NCI-H460 (cell line): Measurements from ENCODE around the gene NPM1. TPM values are rescaled to one million over a fixed set of nuclear protein-coding genes. Genes with fewer than 3 reads are reported as not detected.
"Not testable (repeated sequence)": the region's sequence is repeated elsewhere in the genome, so short reads cannot be mapped to it uniquely, and the experiment has no call there.

Experiments used
- DNase-seq: peaks from one replicate; pipeline ENCODE4 v3.0.0-alpha.2; 2016; ENCODE audit warnings: low read depth; ENCODE audit errors: extremely low read depth
- total RNA-seq: library from RNA; depleted of rRNA; stranded (reverse); fragments of >200 nt; shearing (Covaris generic); gene quantifications from 2 replicates; pipeline ENCODE4 v1.2.3, GENCODE V29; 2014

NPM1 gene
- total RNA-seq, 1 experiment from 2014 or later: 3,204 TPM

DNA sequence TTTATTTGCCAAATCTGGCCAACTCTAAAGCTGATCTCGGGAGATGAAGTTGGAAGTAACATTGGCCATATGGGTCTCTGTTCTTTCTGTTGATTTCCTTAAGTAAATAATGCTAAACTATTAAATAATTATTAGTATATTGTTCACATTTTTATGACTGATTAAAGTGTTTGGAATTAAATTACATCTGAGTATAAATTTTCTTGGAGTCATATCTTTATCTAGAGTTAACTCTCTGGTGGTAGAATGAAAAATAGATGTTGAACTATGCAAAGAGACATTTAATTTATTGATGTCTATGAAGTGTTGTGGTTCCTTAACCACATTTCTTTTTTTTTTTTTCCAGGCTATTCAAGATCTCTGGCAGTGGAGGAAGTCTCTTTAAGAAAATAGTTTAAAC is 22.5 kb downstream of the NPM1 start:
- DNase-seq: no peak

- DNase-seq: no peak
Measured at GRCh38 chr5:171412186-171412585, 24.5 kb downstream of the NPM1 start.

GRCh38 chr5:171413153-171413910 is 25.7 kb downstream of the NPM1 start:
- DNase-seq: no peak

DNA sequence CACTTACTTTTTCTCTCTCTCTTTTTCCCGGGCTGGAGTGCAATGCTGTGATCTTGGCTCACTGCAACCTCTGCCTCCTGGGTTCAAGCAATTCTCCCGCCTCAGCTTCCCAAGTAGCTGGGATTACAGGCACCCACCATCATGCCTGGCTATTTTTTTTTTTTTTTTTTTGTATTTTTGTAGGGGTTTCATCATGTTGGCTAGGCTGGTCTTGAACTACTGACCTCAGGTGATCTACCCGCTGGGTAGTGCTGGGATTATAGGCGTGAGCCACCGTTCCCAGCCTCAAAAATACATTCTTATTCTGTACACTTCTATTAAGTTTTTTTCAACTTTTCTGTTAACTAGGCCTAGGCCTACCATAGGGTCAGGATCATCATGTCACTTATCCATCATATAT is 26.3 kb downstream of the NPM1 start:
- not testable (repeated sequence) for DNase-seq

GRCh38 chr5:171415115-171415730 is 27.6 kb downstream of the NPM1 start:
- no peak for DNase-seq

- no peak for DNase-seq
Measured at GRCh38 chr5:171416160-171417049, 28.8 kb downstream of the NPM1 start.

DNA sequence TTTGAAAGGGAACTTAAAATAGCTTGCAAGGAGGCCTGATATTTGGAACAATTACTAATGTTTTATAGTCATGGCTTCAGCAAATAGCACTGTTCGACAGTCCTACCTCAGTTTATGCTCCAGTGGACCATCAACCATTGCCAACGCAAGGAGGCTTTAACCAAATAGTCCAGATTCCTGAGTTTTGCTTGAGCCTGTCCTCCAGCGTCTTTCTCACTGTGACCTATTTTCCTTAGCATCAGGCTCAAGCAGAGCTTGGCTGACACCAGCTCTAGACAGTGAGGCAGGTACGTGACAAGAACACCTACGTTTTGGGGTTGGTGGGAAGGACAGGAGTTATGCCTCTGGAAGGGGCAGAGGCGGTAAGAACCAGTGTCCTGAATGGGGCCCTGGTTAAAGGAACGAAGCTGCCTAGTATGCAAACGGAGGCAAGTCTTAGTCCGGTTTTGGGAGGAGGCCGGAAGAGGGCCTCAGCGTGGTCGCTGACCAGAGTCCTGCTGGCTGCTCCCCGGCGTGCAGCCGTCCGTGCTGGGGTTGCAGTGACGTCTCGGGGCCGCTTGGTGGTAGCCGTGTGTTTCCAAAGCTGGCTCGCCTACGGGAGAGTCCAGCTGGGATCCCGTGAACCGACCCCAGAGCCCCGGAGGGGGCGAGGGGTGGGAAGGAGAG is 30.8 kb downstream of the NPM1 start:
- peak; percentile 76 for DNase-seq

- DNase-seq: no peak
Measured at GRCh38 chr5:171418982-171419687, 31.5 kb downstream of the NPM1 start, which contains the start of gene FGF18. Gene FGF18 (plus strand): TSS chr5:171419647. CDS start chr5:171420200, 553 bp downstream.

GRCh38 chr5:171419688-171420430 is 32.2 kb downstream of the NPM1 start:
- DNase-seq: no peak

DNA sequence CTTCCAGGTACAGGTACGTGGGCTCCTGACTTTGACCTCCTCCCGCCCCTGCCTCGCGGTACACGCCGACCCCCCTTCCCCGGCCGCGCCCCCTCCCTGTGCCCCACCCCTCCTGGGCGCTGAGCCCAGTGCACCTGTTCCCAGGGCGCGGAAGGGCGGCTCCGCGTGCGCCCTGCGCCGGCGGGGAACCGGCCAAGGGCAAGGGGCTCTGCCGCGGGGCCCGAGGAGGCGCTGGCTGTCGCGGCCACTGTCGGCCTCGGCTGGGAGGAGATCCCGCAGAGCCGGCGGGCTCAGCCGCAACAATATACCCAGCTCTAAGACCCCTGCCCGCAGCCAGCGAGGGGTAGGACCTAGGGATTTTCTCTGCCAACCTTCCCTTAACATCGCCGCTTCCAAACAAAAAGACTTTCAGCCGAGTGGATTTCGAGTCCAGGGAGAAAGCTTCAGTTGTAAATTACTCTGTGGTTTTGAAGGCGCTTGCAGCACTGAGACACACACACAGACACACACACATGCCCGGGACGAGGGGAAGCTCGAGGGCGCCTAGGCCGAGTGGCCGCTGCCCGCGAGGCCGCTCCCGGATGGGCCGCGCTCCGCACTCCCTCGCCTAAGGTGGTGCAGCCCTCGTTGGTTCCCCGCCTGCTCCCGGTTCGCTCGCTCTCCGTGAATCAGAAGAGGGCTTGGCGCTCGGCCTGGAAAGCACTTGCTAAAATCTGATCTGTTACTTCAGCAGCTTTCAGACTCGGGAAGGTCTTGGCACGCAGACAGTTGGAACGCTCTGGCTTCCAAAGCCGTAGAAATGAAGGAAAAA is 33.0 kb downstream of the NPM1 start:
- no peak for DNase-seq

GRCh38 chr5:171421331-171422262 is 33.9 kb downstream of the NPM1 start:
- DNase-seq: no peak

GRCh38 chr5:171422495-171422894 is 34.8 kb downstream of the NPM1 start:
- no peak for DNase-seq

DNA sequence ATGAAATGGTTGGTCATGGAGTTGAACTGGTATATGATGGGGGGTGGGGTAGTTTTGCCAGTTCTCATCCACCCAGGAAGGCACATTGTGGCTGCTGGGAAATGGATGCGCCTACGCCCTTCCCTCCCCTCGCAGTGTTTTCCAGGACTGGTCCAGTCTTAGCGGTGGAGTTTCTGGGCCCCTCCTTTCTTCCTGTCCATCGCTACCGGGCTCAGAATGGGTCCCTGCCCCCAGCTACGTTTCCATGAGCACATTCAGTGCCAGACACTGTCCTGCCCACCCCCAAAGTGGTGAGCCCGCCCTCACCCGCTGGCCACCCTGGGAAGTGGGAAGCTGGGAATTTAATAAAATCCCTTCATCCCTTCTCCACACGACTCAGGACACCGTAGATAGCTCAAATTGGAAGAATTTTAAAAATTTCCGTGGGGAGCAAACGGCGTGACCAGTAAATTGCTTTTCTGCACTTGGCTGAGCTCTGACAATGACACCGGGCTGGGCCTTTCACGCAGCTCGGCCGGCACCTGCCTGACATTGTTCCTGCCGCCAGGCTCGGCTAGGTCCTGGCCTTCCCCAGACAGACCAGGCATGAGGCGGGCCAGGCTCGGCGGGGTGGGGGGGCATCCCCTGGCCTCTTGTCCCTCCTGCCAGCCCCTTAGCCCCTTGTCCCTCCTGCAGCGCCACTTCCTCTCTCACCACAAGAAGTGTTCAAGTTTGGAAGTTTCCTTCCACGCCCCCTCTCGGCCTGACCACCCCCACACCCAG is 35.4 kb downstream of the NPM1 start:
- no peak for DNase-seq

- no peak for DNase-seq
Measured at GRCh38 chr5:171424726-171425125, 37.1 kb downstream of the NPM1 start.

- no peak for DNase-seq
Measured at GRCh38 chr5:171425596-171426244, 38.1 kb downstream of the NPM1 start.

GRCh38 chr5:171426266-171426665 is 38.6 kb downstream of the NPM1 start:
- no peak for DNase-seq
